HG03025 (cell line): ENCODE data around the gene C5orf58.
A peak's percentile ranks its signal among the peaks of the same experiment; 100 is the strongest.

Source experiments
- ATAC-seq: cut with Tn5 transposase; IDR thresholded peaks from one replicate; pipeline ENCODE4 v1.9.1; 2021; ENCODE audit warnings: mild to moderate bottlenecking, moderate library complexity; ENCODE audit not compliant: unreplicated experiment, low FRiP score

The C5orf58 gene

GRCh38 chr5:170252720-170253350 is 20.1 kb downstream of the C5orf58 start:
- no peak for ATAC-seq

- peak; percentile 91 for ATAC-seq
These were observed 21.3 kb downstream of the C5orf58 start for GRCh38 chr5:170254056-170254455.

- no peak for ATAC-seq
These were observed 23.8 kb downstream of the C5orf58 start for GRCh38 chr5:170256571-170256970.

GRCh38 chr5:170257370-170257769 is 24.6 kb downstream of the C5orf58 start:
- no peak for ATAC-seq

GRCh38 chr5:170261528-170262043 is 28.8 kb downstream of the C5orf58 start:
- ATAC-seq: no peak

GRCh38 chr5:170262061-170263045 is 29.6 kb downstream of the C5orf58 start:
- ATAC-seq: no peak

GRCh38 chr5:170263906-170264305 is 31.1 kb downstream of the C5orf58 start:
- ATAC-seq: no peak

- no peak for ATAC-seq
These were observed 32.7 kb downstream of the C5orf58 start for GRCh38 chr5:170265522-170265921.

- no peak for ATAC-seq
These were observed 34.0 kb downstream of the C5orf58 start for GRCh38 chr5:170266570-170267381.

GRCh38 chr5:170267431-170268152 is 34.8 kb downstream of the C5orf58 start:
- ATAC-seq: peak; percentile 64

GRCh38 chr5:170268153-170268689 is 35.4 kb downstream of the C5orf58 start:
- no peak for ATAC-seq

- no peak for ATAC-seq
These were observed 36.1 kb downstream of the C5orf58 start for GRCh38 chr5:170268884-170269283.

GRCh38 chr5:170269579-170269978 is 36.8 kb downstream of the C5orf58 start:
- no peak for ATAC-seq

- ATAC-seq: no peak
These were observed 37.7 kb downstream of the C5orf58 start for GRCh38 chr5:170270293-170271069.

GRCh38 chr5:170273968-170274710 is 41.4 kb downstream of the C5orf58 start:
- ATAC-seq: no peak

GRCh38 chr5:170275376-170275994 is 42.7 kb downstream of the C5orf58 start:
- no peak for ATAC-seq

GRCh38 chr5:170276140-170276539 is 43.4 kb downstream of the C5orf58 start:
- no peak for ATAC-seq

GRCh38 chr5:170277867-170278281 is 45.1 kb downstream of the C5orf58 start:
- no peak for ATAC-seq
